AG09309 (cell line): ENCODE measurements around the gene BET1.

Experiments
- DNase-seq: peaks from one replicate; pipeline ENCODE4 v3.0.0-alpha.2; 2010; ENCODE audit warnings: low read depth
- H3K4me3 ChIP-seq: 2 replicates; pipeline ENCODE4 v1.5.1; 2011; ENCODE audit warnings: mild to moderate bottlenecking, low read depth, low read length, moderate library complexity; ENCODE audit not compliant: control insufficient read depth
- TF ChIP-seq, protein P1 (sequence below): IDR thresholded peaks from 2 replicates; pipeline ENCODE4 v1.5.1; 2011; ENCODE audit warnings: mild to moderate bottlenecking, low read depth, low read length, inconsistent platforms; ENCODE audit not compliant: insufficient read depth, control insufficient read depth; ENCODE audit errors: missing control alignments

The BET1 gene

DNA sequence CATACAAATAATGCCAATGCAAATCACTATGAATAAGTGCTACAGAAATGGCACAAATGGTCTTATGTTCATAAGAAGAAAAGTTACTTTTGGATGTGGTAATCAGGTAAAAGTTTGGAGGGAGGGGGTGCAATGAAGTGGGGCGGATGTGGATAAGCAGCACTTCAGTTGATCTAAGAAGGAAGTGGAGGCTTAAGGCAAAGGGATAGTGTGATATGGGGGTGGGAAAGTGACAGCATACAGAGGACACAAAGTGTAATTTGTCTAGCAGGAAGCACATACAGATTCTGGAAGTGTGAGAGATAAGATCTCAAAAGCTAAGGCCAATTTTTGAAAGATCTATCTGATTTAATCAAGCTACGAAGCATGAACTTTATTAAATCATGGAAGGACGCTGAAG lies 6.3 kb downstream of the BET1 start:
- no peak overlapping the region for H3K4me3 ChIP-seq
- TF ChIP-seq, protein P1, sequence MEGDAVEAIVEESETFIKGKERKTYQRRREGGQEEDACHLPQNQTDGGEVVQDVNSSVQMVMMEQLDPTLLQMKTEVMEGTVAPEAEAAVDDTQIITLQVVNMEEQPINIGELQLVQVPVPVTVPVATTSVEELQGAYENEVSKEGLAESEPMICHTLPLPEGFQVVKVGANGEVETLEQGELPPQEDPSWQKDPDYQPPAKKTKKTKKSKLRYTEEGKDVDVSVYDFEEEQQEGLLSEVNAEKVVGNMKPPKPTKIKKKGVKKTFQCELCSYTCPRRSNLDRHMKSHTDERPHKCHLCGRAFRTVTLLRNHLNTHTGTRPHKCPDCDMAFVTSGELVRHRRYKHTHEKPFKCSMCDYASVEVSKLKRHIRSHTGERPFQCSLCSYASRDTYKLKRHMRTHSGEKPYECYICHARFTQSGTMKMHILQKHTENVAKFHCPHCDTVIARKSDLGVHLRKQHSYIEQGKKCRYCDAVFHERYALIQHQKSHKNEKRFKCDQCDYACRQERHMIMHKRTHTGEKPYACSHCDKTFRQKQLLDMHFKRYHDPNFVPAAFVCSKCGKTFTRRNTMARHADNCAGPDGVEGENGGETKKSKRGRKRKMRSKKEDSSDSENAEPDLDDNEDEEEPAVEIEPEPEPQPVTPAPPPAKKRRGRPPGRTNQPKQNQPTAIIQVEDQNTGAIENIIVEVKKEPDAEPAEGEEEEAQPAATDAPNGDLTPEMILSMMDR: no peak
- no peak for DNase-seq

DNA sequence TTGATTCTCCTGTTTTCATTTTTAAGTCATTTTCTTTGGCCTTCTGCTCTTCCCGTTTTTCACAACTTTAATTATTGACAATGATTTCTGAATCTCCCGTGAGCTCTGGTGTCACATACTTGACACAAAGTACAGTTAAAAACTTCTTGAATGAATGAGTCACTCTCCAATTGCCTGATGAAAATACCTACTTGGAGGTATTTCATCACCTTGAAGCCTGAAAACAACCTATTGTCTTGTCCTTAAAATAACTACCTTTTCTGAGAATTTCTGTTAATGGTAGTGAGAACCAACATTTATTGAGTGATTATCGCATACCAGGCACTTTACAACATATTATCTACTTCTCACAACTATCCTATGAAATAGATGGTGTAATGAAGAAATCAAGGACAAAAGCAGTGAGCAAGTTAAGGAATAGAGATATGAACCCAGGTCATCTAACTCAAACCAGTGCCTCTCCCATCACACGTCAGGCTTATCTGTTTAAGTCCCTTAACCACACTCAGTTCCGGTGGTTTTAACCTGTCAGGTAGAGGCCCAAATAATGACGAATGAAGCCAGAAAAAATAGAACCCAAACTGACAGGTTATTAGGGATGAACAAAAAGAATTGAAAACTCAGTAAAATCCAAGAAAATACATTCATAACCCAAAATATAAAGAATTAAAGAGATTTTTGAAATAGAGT lies 11.6 kb downstream of the BET1 start:
- no peak for DNase-seq
- TF ChIP-seq, protein P1: no peak

DNA sequence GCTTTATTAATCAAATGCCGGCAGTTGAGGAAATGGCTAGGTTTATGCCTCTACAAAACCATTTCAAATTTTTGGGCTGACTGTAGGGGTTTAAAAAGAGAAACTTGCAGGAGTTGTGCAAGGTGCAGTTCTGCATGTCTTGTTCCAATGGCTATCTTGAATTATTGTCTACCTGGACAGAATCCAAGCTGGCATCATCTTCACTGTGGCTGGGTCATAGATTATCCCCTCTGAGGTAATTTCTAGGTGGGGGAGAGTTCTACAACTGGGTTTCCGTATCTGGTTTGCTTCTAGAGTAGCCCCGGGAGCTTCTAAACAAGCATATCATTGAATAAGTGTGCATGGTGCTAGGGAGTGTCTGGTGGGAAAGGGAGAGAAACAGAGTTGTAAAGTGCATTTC lies 16.9 kb downstream of the BET1 start:
- H3K4me3 ChIP-seq: no peak overlapping the region
- TF ChIP-seq, protein P1: no peak
- DNase-seq: no peak

More for the DNA sequence above, 11.6 kb downstream of the BET1 start:
- no peak overlapping the region for H3K4me3 ChIP-seq

DNA sequence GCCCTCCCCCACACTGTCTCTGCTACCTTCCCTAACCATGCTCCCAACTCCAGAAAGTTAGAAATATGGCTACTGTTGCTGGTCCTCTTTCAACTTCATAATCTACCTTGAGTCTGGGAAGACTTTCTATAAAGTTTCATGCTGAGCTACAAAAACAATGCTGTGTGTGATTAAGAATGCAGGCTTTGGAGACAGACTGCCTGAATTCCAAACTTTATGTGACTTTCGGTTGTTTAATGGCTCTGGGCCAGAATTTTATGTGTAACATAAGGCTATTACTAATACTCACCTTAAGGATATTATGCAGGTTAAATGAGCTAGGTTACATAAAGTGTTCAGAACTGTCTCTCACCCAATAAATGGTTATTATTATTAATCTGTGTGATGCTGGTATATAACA lies 19.1 kb downstream of the BET1 start:
- TF ChIP-seq, protein P1: no peak
- DNase-seq: no peak
- no peak overlapping the region for H3K4me3 ChIP-seq

DNA sequence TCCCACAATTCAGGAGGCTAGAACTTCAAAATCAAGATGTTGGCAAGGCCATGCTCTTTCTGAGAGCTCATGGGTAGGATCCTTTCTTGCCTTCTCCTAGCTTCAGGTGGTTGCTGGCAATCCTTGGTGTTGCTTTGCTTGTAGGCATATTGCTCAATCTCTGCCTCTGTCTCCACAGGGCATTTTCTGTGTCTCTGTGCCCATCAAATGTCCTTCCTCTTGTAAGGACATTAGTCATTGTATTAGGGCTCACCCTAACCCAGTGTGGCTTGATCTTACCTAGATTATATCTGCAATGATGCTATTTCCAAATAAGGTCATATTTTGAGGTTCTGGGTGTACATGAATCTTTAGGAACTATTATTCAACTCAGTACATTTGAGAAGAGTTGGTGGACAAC lies 20.1 kb downstream of the BET1 start:
- no peak for DNase-seq
- TF ChIP-seq, protein P1: no peak
- H3K4me3 ChIP-seq: no peak overlapping the region

DNA sequence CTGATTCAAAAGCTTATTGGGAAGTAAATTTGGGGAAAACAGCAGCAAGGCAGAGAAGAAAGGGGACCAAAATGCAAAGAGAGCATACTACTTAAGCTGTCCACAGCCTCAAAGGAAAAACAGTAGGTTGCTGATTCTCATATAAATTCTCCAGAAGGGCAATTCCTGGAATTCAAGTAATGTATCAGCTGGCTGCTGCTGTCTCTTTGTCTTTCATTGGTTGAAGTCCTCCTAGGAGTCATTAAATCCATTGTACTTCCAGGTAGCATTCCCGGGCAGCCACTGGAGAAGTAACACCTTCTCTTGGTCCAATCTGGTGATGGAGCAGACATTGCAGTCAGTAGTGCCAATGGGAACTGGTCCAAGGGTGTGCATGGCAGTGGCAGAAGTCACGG lies 22.7 kb downstream of the BET1 start:
- TF ChIP-seq, protein P1: no peak
- H3K4me3 ChIP-seq: no peak overlapping the region
- no peak for DNase-seq
